GM12878 (cell line): ENCODE measurements around the gene TSC22D4. TPM values are rescaled to one million over a fixed set of nuclear protein-coding genes. Genes with fewer than 3 reads are reported as not detected.

Experiments used
- ATAC-seq: fragments of 200-7000 bp; cut with Tn5 transposase; 3 replicates; pipeline ENCODE4 v1.9.1; 2020; ENCODE audit warnings: mild to moderate bottlenecking, moderate library complexity
- BruUV-seq: library from RNA; stranded (reverse); fragments of 400-500 nt; replicated peaks from 2 replicates; lab custom pipeline; 2021; lab: Mats Ljungman, UMichigan
- CTCF ChIA-PET: fragments of 300-600 bp; sonication (Branson Sonifier 250); formaldehyde crosslinking; extraction: SDS; loops from one replicate; lab custom pipeline; 2021; ENCODE audit warnings: inconsistent platforms; lab: Yijun Ruan, JAX
- POLR2A ChIA-PET: fragments of 350-600 bp; formaldehyde crosslinking; extraction: SDS; loops from one replicate; lab custom pipeline; 2021; ENCODE audit warnings: inconsistent platforms; lab: Charles Lee
- RAD21 ChIA-PET: fragments of 300-600 bp; sonication (Branson Sonifier 250); formaldehyde crosslinking; loops from one replicate; lab custom pipeline; 2023; ENCODE audit warnings: antibody characterized with exemption; ENCODE audit not compliant: unreplicated experiment; lab: Charles Lee
- SMC1A ChIA-PET: fragments of 300-600 bp; sonication (Branson Sonifier 250); formaldehyde crosslinking; loops from one replicate; lab custom pipeline; 2023; ENCODE audit not compliant: unreplicated experiment, uncharacterized antibody; lab: Charles Lee
- DNase-seq: peaks from one replicate; pipeline ENCODE4 v3.0.0-alpha.2; 2011; ENCODE audit warnings: low read depth, low spot score
- FAIRE-seq: peaks from 3 replicates; lab custom pipeline; 2011; peaks lifted over from hg19 to GRCh38; lab: Jason Lieb, UNC
- H2AFZ ChIP-seq: 2 replicates; pipeline ENCODE4 v1.6.0; 2011; ENCODE audit warnings: low read depth, low read length, control low read depth; ENCODE audit not compliant: control insufficient read depth
- H3K27ac ChIP-seq: 2 replicates; pipeline ENCODE4 v1.5.1; 2011; ENCODE audit warnings: control low read depth; ENCODE audit not compliant: control insufficient read depth, insufficient read depth
- H3K27me3 ChIP-seq, 2 experiments: replicated peaks in 1 of 2; 2 replicates each; pipeline versions ENCODE4 v1.6.0 to v1.6.1; 2011; ENCODE audit warnings: low read length in 1 of 2; ENCODE audit not compliant: control insufficient read depth in 2 of 2, insufficient read depth in 2 of 2
- H3K36me3 ChIP-seq, 2 experiments: 2 replicates each; pipeline ENCODE4 v1.5.1; 2011; ENCODE audit warnings: low read length in 1 of 2; ENCODE audit not compliant: control insufficient read depth in 2 of 2, insufficient read depth in 2 of 2
- H3K4me1 ChIP-seq: 2 replicates; pipeline ENCODE4 v1.6.1; 2011; ENCODE audit warnings: mild to moderate bottlenecking, low read length, moderate library complexity, mixed read lengths; ENCODE audit not compliant: control insufficient read depth, insufficient read depth
- H3K4me2 ChIP-seq: 2 replicates; pipeline ENCODE4 v1.6.0; 2011; ENCODE audit warnings: control low read depth; ENCODE audit not compliant: control insufficient read depth, insufficient read depth
- H3K4me3 ChIP-seq: fragments of 200-600 bp; sonication (generic); 2 replicates; pipeline ENCODE4 v1.5.1; 2016
- H3K79me2 ChIP-seq: 2 replicates; pipeline ENCODE4 v1.6.0; 2011; ENCODE audit warnings: low read length; ENCODE audit not compliant: control insufficient read depth, insufficient read depth
- H3K9ac ChIP-seq: 2 replicates; pipeline ENCODE4 v1.8.0; 2011; ENCODE audit warnings: low read length, control low read depth, mixed read lengths; ENCODE audit not compliant: control insufficient read depth, insufficient read depth
- H3K9me3 ChIP-seq: replicated peaks from 3 replicates; pipeline ENCODE4 v1.5.1; 2011; ENCODE audit warnings: mild to moderate bottlenecking, low read length; ENCODE audit not compliant: control insufficient read depth, insufficient read depth
- H4K20me1 ChIP-seq: 2 replicates; pipeline ENCODE4 v1.6.0; 2011; ENCODE audit not compliant: control insufficient read depth, insufficient read depth
- BCL3 ChIP-seq: IDR thresholded peaks from 2 replicates; pipeline ENCODE4 v1.6.1; 2011; ENCODE audit warnings: borderline replicate concordance, low read depth, mild to moderate bottlenecking, moderate library complexity, low read length; ENCODE audit not compliant: insufficient read depth, poor library complexity, severe bottlenecking
- BHLHE40 ChIP-seq, 2 experiments: fragments of 450-650 bp in 1 of 2; IDR thresholded peaks; 2 replicates each; pipeline ENCODE4 v1.6.1; 2011 to 2017; ENCODE audit warnings: low read depth in 2 of 2, borderline replicate concordance in 1 of 2, improper control_type of control experiment in 1 of 2, low read length in 1 of 2, mild to moderate bottlenecking in 1 of 2
- CBFB ChIP-seq: IDR thresholded peaks from 2 replicates; pipeline ENCODE4 v1.6.1; 2016; ENCODE audit warnings: antibody characterized with exemption, low read depth
- CHD4 ChIP-seq: fragments of 200-600 bp; sonication (generic); IDR thresholded peaks from 2 replicates; pipeline ENCODE4 v1.6.1; 2016; ENCODE audit warnings: mild to moderate bottlenecking
- GATAD2B ChIP-seq: fragments of 450-650 bp; conservative IDR thresholded peaks from 2 replicates; pipeline ENCODE4 v1.6.1; 2017; ENCODE audit warnings: low read depth, mild to moderate bottlenecking, moderate library complexity
- PAX8 ChIP-seq: fragments of 450-650 bp; IDR thresholded peaks from 2 replicates; pipeline ENCODE4 v1.6.1; 2017; ENCODE audit warnings: mild to moderate bottlenecking, moderate library complexity
- PKNOX1 ChIP-seq: fragments of 450-650 bp; IDR thresholded peaks from 2 replicates; pipeline ENCODE4 v1.6.1; 2016; ENCODE audit warnings: mild to moderate bottlenecking
- POU2F2 ChIP-seq: IDR thresholded peaks from 3 replicates; pipeline ENCODE4 v1.6.1; 2011; ENCODE audit warnings: low read depth, mild to moderate bottlenecking, low read length, borderline replicate concordance
- SMAD1 ChIP-seq: fragments of 450-650 bp; IDR thresholded peaks from 2 replicates; pipeline ENCODE4 v1.6.1; 2018; ENCODE audit warnings: mild to moderate bottlenecking, low read depth; ENCODE audit not compliant: partially characterized antibody
- SREBF1 ChIP-seq: IDR thresholded peaks from 2 replicates; pipeline ENCODE4 v1.6.1; 2012; ENCODE audit warnings: mild to moderate bottlenecking, low read length
- ZBED1 ChIP-seq: IDR thresholded peaks from 2 replicates; pipeline ENCODE4 v1.6.1; 2016; ENCODE audit warnings: borderline replicate concordance
- ZBTB4 ChIP-seq: fragments of 450-650 bp; formaldehyde crosslinking; IDR thresholded peaks from 2 replicates; pipeline ENCODE4 v1.4.0; 2022; ENCODE audit warnings: mild to moderate bottlenecking, moderate library complexity
- WGBS: methylation state at CpG from one replicate; pipeline ENCODE4 v1.1.6; 2016; ENCODE audit warnings: low lambda C conversion rate; ENCODE audit not compliant: insufficient replicate concordance, insufficient coverage; ENCODE audit errors: missing lambda C conversion rate; 5-methylcytosine and 5-hydroxymethylcytosine counted together
- in situ Hi-C: fragments of 300-500 bp; cut with MboI; formaldehyde crosslinking; loops from 9 replicates; pipeline ENCODE4 v1.14.3; 2018; ENCODE audit warnings: mixed read lengths
- intact Hi-C: fragments of 100-400 bp; cut with micrococcal nuclease; formaldehyde crosslinking; loops from one replicate; pipeline ENCODE4 v1.14.2; 2022; ENCODE audit not compliant: unreplicated experiment
- polyA plus RNA-seq, 11 experiments: library from polyadenylated mRNA; depleted of rRNA in 4 of 11; unstranded in 6 of 11; stranded (reverse) in 5 of 11; fragments of >200 nt; fragmentation: Nextera tagmentation in 4 of 11; fragmentation: Illumina TruSeq in 1 of 11; extraction: Ambion mirVana in 4 of 11; extraction: Trizol in 1 of 11; gene quantifications; 1 replicate in 1 of 11; 2 replicates in 10 of 11; pipeline versions ENCODE4 v1.2.1 to v1.2.3, GENCODE V29; 2011 to 2016; ENCODE audit warnings: inconsistent platforms in 2 of 11, missing spikeins in 2 of 11, low read depth in 1 of 11
- total RNA-seq, 4 experiments: library from RNA; depleted of rRNA in 3 of 4; stranded (reverse); fragments of >200 nt in 3 of 4; fragmentation: Illumina TruSeq in 1 of 4; extraction: Trizol in 1 of 4; gene quantifications; 2 replicates each; pipeline versions ENCODE4 v1.2.1 to v1.2.3, GENCODE V29; 2013 to 2021
- TF ChIP-seq, protein P1 (sequence below): fragments of 450-650 bp; IDR thresholded peaks from 2 replicates; pipeline ENCODE4 v1.6.1; 2018; ENCODE audit warnings: mild to moderate bottlenecking, low read depth, moderate library complexity; ENCODE audit not compliant: partially characterized antibody

Gene TSC22D4
- total and polyA plus RNA-seq, 10 of the 15 experiments (the other 5 are each of a cell fraction or from before 2014, with no cell fraction given), result 0.50 to 65.7 (median 24.4) TPM

DNA sequence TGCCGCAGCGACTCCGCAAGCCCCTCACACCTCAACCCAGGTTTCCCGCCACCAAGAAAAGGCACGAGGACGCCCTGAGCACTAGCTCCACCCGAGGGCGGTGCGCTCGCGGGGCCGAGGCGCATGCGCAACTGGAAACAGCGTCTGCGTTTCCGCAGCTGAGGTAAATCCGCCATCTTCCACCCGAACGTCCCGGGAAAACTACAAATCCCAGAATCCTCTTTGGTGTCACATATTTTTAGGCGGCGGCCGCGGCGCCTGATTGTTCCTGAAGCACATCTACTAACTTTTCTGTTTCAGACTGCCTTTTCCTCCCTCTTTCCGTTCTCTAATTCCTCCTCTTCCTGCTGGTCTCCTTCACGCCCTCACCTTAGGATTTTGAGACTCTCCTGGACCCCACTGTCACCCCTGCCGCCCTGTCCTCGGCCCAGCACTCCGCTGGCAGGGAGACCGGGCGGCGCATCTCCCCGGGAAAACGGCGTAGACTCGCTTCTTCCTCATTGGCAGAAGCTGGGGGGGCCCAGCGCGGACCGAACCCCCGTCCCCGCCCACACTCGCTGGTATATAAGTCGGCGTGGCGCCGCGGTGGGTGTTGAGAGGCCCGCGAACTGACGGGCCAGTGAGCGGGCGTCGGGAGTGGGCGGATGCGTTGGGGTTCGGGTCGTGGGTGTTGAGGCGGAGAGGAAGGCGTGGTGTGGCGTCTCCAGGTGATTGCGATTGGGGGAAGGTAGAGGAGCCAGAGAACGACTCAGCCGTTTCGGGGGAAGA, 50.6 kb downstream of the TSC22D4 start, which contains the start of gene ZCWPW1:
Gene ZCWPW1 (minus strand): TSS at position 505 of the 768 bp plus-strand sequence. CDS start 8,054 bp downstream, outside the sequence.
- CTCF ChIA-PET, result interaction anchor here (0.8 to 1.6 kb wide), 7 partner anchors 10 to 70 kb away, joined by 3 to 8 read pairs (median 4); partner anchors contain the start of gene PILRB
- peak; percentile 69 for ATAC-seq
- Histone ChIP-seq H3K4me3 (peak within 1 kb of the TSS; percentile 74), H3K9me3 (no peaks in the 10 kb centered on the region), H3K9ac (peak within 1 kb of the TSS; percentile 98), H4K20me1 (no peaks in the 10 kb centered on the region), H3K4me2 (peak within 1 kb of the TSS; percentile 66), H3K27ac (peak within 1 kb of the TSS; percentile 99), H3K4me1 (peaks cover 22% of the 10 kb centered on the region), H3K27me3 (no peaks in the 10 kb centered on the region), H2AFZ (peak within 1 kb of the TSS; percentile 91), H3K36me3 (peaks cover 2 to 9% of the 10 kb centered on the region in 2 experiments; a peak in 3 of 4 replicates), H3K79me2 (peaks cover 35% of the 10 kb centered on the region)
- POLR2A ChIA-PET, result interaction anchor here (0.5 to 2.5 kb wide), 31 partner anchors 8 to 278 kb away, joined by 3 to 18 read pairs (median 6); partner anchors contain the start of genes FBXO24, LRCH4, POP7 and PPP1R35
- in situ Hi-C loops, result no loop called here
- RAD21 ChIA-PET, result interaction anchor here (0.7 to 3.1 kb wide), 21 partner anchors 8 to 279 kb away, joined by 3 to 25 read pairs (median 4); partner anchors contain the start of genes LAMTOR4 and TSC22D4
- peak; percentile 97 for FAIRE-seq
- peak; percentile 88 for DNase-seq
- 2% methylated on average over 66 of the region's 66 CpGs for WGBS
- intact Hi-C loops, result no loop called here
- BruUV-seq, result TSS peak; percentile 88
- SMC1A ChIA-PET, result interaction anchor here (0.8 to 3.0 kb wide), 10 partner anchors 8 to 63 kb away, joined by 3 to 15 read pairs (median 4); no protein-coding TSS in a partner anchor
- TF ChIP-seq ZBTB4 (CRISPR knock-in tag), result 0 out of 2 replicates have a peak, but pooled peaks have one; percentile 41
- TF ChIP-seq, protein P1, sequence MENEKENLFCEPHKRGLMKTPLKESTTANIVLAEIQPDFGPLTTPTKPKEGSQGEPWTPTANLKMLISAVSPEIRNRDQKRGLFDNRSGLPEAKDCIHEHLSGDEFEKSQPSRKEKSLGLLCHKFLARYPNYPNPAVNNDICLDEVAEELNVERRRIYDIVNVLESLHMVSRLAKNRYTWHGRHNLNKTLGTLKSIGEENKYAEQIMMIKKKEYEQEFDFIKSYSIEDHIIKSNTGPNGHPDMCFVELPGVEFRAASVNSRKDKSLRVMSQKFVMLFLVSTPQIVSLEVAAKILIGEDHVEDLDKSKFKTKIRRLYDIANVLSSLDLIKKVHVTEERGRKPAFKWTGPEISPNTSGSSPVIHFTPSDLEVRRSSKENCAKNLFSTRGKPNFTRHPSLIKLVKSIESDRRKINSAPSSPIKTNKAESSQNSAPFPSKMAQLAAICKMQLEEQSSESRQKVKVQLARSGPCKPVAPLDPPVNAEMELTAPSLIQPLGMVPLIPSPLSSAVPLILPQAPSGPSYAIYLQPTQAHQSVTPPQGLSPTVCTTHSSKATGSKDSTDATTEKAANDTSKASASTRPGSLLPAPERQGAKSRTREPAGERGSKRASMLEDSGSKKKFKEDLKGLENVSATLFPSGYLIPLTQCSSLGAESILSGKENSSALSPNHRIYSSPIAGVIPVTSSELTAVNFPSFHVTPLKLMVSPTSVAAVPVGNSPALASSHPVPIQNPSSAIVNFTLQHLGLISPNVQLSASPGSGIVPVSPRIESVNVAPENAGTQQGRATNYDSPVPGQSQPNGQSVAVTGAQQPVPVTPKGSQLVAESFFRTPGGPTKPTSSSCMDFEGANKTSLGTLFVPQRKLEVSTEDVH, result peak; percentile 91
- TF ChIP-seq PAX8, result no peak
- TF ChIP-seq BHLHE40 (IDR thresholded peaks at IDR 0.05; ENCODE audit: borderline replicate concordance in 1 of 2, low read depth in 2 of 2, low read length in 1 of 2), result peak; percentile 53 to 60
- TF ChIP-seq ZBED1, result peak; percentile 93
- peak; percentile 9; the same call in 1 of the 2 replicates for TF ChIP-seq SREBF1
- TF ChIP-seq CHD4, result no peak
- peak; percentile 95 for TF ChIP-seq SMAD1
- peak; percentile 61; the same call in 1 of the 2 replicates for TF ChIP-seq GATAD2B
- peak; percentile 91; the same call in 2 of the 3 replicates for TF ChIP-seq POU2F2
- no peak for TF ChIP-seq BCL3
- peak; percentile 98 for TF ChIP-seq CBFB
- peak; percentile 77 for TF ChIP-seq PKNOX1
